Measurements from ENCODE around the gene HNRNPC.

The HNRNPC gene

DNA sequence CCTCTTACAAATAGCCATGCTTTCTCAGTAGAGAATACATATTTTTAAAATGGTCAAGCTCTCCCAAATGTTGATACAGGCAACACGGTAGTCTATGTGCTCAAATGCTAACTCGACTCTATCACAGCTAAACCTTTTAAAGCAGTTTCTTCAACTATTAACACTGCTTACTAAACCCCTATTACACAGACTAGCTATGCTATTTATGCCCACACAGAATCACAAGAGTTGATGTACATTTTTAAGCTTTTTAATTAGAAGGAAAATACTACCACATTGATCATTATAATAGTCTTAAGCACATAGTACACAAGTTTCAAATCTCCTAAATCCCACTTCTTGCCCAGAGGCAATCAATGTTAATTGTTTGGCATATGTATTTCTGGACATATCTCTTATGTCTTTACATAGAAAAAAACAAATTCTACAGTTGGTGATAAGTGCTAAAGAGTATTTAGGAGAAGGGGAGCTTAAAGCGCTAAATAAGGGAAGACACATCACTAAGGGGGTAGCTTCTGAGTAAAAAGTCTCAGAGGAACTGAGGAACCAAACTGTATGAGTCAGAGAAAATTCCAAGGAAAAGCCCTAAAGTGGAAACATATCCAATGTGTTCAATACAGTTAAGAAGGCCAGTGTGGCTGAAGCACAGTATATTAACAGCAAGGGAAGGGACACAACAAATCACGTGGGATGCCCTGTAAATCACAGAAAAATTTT lies 13.7 kb downstream of the HNRNPC start:
- in situ Hi-C loops (cut with MboI; ENCODE audit: low sequenced_read_pairs, unreplicated experiment), result no loop called here
- TF ChIP-seq, protein P1, sequence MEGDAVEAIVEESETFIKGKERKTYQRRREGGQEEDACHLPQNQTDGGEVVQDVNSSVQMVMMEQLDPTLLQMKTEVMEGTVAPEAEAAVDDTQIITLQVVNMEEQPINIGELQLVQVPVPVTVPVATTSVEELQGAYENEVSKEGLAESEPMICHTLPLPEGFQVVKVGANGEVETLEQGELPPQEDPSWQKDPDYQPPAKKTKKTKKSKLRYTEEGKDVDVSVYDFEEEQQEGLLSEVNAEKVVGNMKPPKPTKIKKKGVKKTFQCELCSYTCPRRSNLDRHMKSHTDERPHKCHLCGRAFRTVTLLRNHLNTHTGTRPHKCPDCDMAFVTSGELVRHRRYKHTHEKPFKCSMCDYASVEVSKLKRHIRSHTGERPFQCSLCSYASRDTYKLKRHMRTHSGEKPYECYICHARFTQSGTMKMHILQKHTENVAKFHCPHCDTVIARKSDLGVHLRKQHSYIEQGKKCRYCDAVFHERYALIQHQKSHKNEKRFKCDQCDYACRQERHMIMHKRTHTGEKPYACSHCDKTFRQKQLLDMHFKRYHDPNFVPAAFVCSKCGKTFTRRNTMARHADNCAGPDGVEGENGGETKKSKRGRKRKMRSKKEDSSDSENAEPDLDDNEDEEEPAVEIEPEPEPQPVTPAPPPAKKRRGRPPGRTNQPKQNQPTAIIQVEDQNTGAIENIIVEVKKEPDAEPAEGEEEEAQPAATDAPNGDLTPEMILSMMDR (IDR thresholded peaks at IDR 0.05; ENCODE audit: borderline replicate concordance, control extremely low read depth, extremely low read depth, insufficient read depth, missing control alignments), result no peak
- DNase-seq (ENCODE audit: low spot score), result no peak

DNA sequence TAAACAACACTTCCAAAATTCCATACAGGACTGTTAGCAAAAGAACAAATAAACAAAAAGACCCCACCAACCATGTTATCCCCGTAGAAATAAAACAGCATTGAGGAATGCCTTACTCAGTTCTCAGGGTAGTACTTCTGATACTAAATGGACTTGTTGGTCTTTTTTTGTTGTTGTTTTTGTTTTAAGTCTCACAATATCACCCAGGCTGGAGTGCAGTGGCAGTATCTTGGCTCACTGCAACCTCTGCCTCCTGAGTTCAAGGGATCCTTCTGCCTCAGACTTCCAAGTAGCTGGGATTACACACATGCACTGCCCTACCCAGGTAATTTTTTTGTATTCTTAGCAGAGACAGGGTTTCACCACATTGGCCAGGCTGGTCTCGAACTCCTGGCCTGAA lies 17.1 kb downstream of the HNRNPC start:
- in situ Hi-C loops (cut with MboI; ENCODE audit: low sequenced_read_pairs, unreplicated experiment), result no loop called here
- TF ChIP-seq, protein P1 (IDR thresholded peaks at IDR 0.05; ENCODE audit: borderline replicate concordance, control extremely low read depth, extremely low read depth, insufficient read depth, missing control alignments), result no peak
- DNase-seq (ENCODE audit: low spot score), result no peak

DNA sequence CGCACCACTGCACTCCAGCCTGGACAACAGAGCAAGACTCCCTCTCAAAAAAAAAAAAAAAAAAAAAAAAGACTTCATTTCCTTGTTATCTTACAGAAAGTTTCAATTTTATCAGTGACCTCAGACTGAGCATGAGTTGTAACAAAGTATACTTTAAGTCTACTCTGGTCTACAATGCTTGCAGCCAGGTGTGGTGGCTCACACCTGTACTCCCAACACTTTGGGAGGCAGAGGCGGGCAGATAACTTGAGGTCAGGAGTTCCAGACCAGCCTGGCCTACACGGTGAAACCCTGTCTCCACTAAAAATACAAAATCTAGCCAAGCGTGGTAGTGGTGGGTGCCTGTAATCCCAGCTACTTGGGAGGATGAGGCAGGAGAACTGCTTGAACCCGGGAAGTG lies 18.0 kb downstream of the HNRNPC start:
- in situ Hi-C loops (cut with MboI; ENCODE audit: low sequenced_read_pairs, unreplicated experiment), result no loop called here
- TF ChIP-seq, protein P1 (IDR thresholded peaks at IDR 0.05; ENCODE audit: borderline replicate concordance, control extremely low read depth, extremely low read depth, insufficient read depth, missing control alignments), result no peak

DNA sequence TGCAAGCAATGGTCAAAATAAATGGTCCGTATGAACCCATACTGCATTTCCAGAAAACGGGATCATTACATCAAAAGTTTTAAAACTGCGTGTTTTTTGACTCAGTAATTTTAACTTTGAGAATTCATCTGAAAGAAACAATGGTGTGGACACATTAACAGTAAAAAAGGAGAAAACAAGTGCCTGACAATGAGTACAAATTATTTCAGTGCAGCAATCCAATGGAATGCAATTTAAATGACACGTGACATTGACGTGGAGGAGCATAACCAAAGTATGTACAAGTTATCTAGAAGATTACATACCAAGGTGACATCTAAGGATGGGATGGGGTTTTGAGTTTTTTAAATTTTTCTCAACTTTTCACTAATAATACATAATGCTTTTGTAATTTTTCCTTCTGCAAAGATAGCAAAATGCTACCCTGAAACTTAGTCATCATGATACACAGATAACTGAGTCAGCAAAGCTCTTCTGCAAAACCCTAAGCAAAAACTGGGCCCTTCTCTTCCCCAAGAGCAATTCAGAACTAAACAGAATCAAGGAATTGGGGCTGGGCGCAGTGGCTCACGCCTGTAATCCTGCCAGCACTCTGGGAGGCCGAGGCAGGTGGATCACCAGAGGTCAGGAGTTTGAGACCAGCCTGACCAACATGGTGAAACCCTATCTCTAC lies 20.4 kb downstream of the HNRNPC start:
- no peak for DNase-seq (ENCODE audit: low spot score)
- in situ Hi-C loops (cut with MboI; ENCODE audit: low sequenced_read_pairs, unreplicated experiment), result no loop called here

More for the DNA sequence above, 18.0 kb downstream of the HNRNPC start:
- DNase-seq (ENCODE audit: low spot score), result no peak

DNA sequence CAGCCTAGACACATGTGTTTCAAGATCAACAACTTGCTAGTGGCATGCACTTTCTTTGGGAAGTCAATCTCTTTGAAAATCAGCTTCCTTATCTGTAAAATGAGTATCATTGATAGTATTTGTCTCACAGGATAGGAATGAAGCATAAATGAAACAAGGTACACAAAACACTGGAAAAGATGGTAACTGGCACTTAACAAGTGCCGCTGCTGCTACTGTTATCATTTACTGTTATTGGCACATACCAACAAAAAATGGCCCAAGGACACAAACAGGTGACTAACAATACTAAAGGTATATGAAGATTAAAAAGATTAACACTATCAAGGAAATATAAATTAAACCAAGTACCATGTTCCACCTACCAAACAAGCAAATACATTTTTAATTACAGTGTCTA lies 20.9 kb downstream of the HNRNPC start:
- TF ChIP-seq, protein P1 (IDR thresholded peaks at IDR 0.05; ENCODE audit: borderline replicate concordance, control extremely low read depth, extremely low read depth, insufficient read depth, missing control alignments), result no peak
- in situ Hi-C loops (cut with MboI; ENCODE audit: low sequenced_read_pairs, unreplicated experiment), result no loop called here
- DNase-seq (ENCODE audit: low spot score), result no peak

More for the DNA sequence above, 20.4 kb downstream of the HNRNPC start:
- TF ChIP-seq, protein P1 (IDR thresholded peaks at IDR 0.05; ENCODE audit: borderline replicate concordance, control extremely low read depth, extremely low read depth, insufficient read depth, missing control alignments), result no peak

DNA sequence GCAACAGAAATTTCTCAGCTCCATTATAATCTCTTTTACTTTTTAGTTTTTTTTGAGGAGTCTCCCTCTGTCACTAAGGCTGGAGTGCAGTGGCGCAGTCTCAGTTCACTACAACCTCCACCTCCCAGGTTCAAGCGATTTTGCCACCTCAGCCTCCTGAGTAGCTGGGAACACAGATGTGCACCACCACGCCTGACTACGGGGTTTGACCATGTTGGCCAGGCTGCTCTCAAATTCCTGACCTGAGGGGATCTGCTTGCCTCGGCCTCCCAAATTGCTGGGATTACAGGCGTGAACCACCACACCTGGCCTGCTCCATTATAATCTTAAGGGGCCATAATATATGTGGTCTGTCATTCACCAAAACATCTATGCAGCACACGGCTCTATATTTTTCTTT lies 23.4 kb downstream of the HNRNPC start:
- TF ChIP-seq, protein P1 (IDR thresholded peaks at IDR 0.05; ENCODE audit: borderline replicate concordance, control extremely low read depth, extremely low read depth, insufficient read depth, missing control alignments), result no peak
- in situ Hi-C loops (cut with MboI; ENCODE audit: low sequenced_read_pairs, unreplicated experiment), result no loop called here
- DNase-seq (ENCODE audit: low spot score), result no peak

Data from GM13976 (cell line).